Activated CD4-positive, alpha-beta T cell treated with anti-CD3 and anti-CD28 coated beads, Interleukin-2, amount 10 ng/mL, durations not matched to agents 7 days and 5 days (primary cell): ENCODE measurements around the gene TMEM270. TPM values are rescaled to one million over a fixed set of nuclear protein-coding genes. Genes with fewer than 3 reads are reported as not detected.

Experiments used
- total RNA-seq, 2 experiments: library from RNA; stranded (reverse); gene quantifications; one replicate each; pipeline ENCODE4 v1.2.3, GENCODE V29; 2021

Gene TMEM270
- total RNA-seq, 2 experiments from 2014 or later, result not detected

Other genes with a start within 250 kb of the TMEM270 start
- not detected for gene MLXIPL, start 236.6 kb upstream of the TMEM270 start, total RNA-seq
- gene VPS37D, start 193.3 kb upstream of the TMEM270 start, total RNA-seq, result under 1 TPM in 1 of 2 experiments, not detected in 1; 0.25 TPM
- gene DNAJC30, start 177.7 kb upstream of the TMEM270 start, total RNA-seq, result 1 to 10 TPM; 8.7 to 9.1 TPM
- 10 to 100 TPM; 43.9 to 51.4 TPM for gene BUD23, start 177.6 kb upstream of the TMEM270 start, total RNA-seq
- 1 to 10 TPM; 6.7 to 7.4 TPM for gene STX1A, start 141.5 kb upstream of the TMEM270 start, total RNA-seq
- 10 to 100 TPM; 13.3 to 15.6 TPM for gene ABHD11, start 122.4 kb upstream of the TMEM270 start, total RNA-seq
- not detected for gene CLDN3, start 90.9 kb upstream of the TMEM270 start, total RNA-seq
- gene CLDN4, start 30.2 kb upstream of the TMEM270 start, total RNA-seq, result under 1 TPM in 1 of 2 experiments, not detected in 1; 0.27 TPM
- gene METTL27, start 18.6 kb upstream of the TMEM270 start, total RNA-seq, result 1 to 10 TPM; 1.9 to 2.8 TPM
- gene ELN, start 167.0 kb downstream of the TMEM270 start, total RNA-seq, result not detected
- gene LIMK1, start 222.6 kb downstream of the TMEM270 start, total RNA-seq, result 10 to 100 TPM; 16.0 to 16.2 TPM